ENCODE results near the gene EIF4G2.
A peak's percentile ranks its signal among the peaks of the same experiment; 100 is the strongest.

Gene EIF4G2

DNA sequence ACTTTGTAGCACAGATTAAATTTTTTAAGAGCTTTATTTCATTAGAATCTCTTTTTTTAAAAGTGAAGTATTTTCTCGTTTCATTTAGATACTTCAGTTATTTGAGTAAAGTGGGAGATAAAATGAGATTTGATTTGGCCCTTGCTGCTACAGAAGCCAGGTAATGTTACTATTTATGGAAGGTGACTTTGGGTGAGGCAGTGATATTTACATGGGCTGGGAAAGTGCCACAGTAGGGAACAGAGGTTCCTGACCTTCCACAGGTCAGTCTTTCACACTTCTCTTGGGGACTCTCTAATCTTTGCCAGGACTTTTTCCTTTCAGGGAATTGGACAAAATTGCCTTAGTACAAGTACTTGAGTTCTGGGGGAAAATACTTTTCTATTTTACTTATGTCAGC lies 37.3 kb downstream of the EIF4G2 start:
- DNase-seq (ENCODE audit: low read depth) = no peak

DNA sequence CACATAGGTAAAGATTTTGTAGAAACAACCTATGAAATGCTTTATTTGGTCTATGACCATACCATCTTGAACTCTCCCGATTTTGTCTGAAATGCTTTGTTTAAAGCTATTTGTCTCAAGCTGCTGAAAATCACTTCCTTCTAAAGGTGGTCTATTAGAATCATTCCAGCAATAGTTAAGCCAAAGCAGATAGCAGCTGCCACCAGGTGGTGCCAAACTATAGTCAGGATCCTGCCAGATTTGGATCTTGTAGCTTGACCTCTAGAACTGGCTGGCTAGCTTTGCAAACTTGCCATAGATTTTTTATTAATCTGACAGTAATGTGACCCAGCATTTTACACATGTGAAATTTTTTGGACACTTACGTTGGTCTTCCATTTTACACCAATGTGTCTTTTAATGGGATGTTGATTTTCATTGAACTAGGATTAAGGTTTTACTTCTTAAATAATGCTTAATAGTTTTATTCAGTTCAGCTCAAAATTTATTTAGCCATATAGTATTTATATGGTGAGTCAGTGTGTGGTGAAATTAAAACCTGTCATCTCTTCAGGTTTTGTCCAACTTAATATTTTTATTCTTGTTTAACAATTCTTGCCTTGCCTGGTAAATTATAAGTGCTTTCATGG lies 38.0 kb downstream of the EIF4G2 start:
- no peak for DNase-seq (ENCODE audit: low read depth)

DNA sequence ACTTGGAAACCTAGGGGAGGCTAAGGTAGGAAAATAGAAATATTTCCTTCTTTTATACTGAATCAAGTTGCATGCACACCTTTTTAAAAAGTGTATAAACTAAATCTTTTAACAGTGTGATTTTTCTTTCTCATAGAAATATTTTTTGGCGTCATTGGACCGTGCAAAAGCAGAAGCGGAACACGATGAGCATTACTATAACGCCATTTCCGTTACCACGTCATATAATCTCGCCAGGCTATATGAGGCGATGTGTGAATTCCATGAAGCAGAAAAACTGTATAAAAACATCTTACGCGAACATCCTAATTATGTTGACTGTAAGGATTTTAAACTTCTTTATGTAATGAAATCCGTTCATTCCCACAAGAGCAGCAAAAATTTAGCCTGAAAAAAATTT lies 44.3 kb downstream of the EIF4G2 start:
- DNase-seq (ENCODE audit: low read depth) = no peak

DNA sequence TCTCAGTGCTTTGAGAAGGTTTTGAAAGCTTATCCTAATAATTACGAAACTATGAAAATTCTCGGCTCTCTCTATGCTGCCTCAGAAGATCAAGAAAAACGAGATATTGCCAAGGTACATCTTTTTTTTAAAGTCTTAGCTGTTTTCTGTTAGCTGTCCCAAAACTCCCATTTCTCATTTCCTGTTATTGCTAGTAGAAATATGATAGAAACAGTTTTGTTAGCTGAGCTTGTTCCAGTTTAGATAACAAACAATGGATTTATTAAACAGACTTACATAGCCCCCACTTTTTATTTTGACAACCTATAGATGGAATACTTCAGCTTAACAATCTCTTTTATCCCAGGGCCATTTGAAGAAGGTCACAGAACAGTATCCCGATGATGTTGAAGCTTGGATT lies 45.0 kb downstream of the EIF4G2 start:
- DNase-seq (ENCODE audit: low read depth) = no peak

DNA sequence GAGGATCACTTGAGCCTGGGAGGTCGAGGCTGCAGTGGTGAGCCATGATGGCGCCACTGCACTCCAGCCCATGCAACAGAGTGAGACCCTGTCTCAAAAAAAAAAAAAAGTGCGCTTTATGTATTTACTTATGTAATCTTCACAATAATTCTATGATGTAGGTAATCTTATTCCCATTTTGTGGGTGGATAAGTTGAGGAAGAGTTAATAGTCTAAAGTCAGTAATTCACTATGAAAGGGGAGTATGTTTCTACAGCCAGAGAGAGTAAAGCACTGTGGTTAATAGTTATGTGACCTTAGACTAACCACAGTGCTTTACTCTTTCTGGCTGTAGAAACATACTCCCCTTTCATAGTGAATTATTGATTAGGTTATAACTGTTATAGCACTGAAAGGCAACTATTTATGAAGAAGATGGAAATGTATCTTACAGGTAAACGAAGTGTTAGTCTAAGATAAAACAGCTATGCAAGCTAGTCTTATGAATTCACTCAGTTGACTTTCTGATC lies 45.8 kb downstream of the EIF4G2 start:
- no peak for DNase-seq (ENCODE audit: low read depth)

DNA sequence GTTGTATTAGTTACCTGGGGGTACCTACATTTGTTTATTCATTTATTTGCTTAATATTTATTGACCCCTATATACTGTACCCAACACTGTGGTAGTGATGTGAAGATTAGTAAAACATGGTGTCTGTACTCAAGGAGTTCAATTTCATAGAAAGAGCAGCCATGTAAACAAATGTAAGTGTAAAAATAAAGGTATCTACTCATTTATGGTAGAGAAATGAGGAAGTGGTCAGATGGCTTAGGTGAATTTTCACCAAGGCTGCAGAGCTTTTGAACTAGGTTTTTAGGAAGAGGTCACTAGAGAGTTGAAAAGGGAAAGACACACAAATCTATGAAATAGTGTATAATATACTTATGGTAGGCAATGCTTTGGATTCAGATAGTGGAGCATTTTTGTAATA lies 46.5 kb downstream of the EIF4G2 start:
- no peak for DNase-seq (ENCODE audit: low read depth)

DNA sequence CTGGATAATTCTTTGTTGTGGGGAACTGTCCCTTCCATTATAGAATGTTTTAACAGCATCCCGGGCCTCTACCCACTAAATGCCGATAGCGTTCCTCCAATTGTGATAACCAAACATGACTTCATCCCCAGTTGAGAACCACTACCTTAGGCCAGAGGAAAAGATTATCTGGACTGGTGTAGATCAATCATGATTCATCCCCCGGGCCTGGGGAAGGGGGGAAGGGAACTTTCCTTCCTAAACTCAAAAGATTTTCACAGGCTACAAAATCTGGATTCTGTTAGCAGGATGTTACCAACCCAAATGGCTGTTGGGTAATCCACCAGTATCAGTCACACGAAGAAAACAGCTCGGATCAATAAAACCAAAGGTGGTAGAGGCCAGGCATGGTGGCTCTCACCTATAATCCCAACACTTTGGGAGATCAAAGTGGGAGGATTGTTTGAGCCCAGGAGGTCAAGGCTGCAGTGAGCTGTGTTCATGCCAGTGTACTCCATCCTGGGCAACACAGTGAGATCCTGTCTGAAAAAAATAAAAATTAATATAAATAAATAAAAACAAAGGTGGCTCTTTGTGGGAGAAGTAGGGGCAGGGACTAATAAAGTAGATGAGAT lies 47.5 kb downstream of the EIF4G2 start:
- DNase-seq (ENCODE audit: low read depth) = no peak

DNA sequence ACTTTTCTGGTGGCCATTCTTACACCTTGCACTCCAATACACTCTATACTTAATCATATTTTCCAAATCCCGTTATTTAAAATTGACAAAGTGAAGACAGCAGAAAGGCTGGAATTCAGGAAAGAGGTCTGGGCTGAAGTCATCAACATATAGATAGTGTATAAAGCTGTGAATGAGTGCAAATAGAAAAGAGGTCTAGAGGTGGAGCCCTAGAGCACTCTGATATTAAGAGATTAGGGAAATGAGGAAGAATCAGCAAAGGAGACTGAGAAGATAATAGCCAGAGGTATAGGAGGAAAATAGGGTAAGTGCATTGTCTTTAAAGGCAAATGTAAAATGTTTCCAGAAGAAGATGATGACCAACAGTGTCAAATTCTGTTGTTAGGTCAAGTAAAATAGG lies 49.8 kb downstream of the EIF4G2 start:
- no peak for DNase-seq (ENCODE audit: low read depth)

DNA sequence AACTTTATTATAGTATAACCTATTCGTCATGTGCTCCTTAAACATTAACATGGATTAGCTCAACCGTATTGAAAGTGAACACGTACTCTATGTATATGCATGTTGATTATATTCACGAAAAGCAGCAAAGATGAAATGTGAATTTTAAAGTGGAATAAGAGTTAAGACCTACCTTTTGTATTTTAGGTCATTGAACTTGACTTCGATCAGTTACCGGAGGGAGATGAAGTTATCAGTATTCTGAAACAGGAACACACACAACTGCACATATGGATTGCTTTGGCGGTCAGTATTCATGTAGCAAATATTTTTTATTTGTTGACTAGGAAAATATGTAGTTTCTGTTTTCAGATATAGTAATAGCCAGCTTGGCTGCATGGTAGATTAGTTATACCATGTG lies 56.2 kb downstream of the EIF4G2 start:
- no peak for DNase-seq (ENCODE audit: low read depth)

DNA sequence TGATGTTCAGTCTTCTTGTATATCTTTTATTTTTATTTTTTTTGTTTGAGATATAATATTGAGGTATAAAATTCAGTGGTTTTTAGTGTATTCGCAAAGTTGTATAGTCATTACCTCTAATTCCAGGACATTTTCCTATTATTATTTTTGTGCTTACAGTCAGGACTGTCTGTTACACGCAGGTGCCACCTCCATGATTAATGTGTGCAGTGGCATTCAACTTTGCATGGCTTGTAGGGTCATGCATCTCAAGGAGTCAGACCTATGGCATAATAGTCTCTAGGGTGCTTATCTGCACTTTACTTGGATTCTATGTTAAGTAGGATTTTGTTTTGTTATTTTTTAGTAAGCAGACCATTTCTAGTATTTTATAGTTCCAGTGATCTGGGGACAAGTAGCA lies 56.7 kb downstream of the EIF4G2 start:
- no peak for DNase-seq (ENCODE audit: low read depth)

DNA sequence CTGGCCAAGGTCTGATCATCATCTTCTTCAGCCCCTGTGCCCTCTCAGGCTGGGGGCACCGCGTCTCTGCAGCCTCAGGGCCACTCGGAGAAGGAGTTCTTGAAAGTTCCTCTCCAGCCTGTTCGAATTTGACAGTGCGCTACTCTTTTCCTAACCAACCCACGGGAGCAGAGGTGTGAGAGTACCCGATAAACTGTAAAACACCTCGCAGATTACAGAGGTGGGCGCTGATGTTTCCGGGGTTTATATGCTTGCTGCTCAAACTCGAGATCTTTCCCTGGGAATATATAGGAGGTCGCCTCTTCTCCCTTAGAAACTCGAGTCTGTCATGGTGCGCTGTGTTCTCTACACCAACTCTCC lies 57.2 kb downstream of the EIF4G2 start:
- DNase-seq (ENCODE audit: low read depth) = no peak

DNA sequence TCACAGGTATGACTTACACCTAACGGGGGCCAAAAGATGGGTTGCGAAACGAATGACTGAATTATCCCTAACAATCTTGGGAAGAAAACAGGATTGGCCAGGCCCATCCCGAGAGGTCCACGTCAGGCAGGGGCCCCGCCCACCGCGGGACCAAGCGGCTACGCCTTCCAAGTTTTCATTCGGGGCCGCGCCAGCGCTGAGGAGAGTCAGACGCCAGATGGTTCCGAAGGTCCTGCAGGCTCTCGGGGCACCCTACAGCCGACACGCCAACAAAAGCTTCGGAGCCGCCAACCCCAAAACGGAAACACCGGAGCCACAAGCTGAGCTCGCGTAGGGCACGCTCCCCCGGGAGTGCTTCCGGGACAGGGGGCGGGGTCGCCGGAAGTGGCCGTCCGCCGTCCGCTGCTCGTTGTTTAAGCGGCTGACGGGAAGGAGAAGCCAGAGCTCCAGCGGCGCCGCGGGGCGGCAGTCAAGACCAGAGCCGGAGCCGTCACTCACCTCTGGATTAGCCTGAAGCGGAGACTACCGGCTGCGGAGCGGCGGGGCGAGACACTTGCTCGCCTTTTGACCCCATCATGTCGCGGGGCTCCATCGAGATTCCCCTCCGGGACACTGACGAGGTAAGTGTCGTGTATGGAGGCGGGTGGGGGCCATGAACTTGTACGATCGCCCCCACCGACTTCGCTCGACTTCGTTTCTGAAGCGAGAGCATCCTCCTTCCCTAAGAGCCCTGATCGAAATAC lies 57.7 kb downstream of the EIF4G2 start, which contains the start of gene CTR9:
Gene CTR9, plus strand, starts transcription at position 409 of the 743 bp plus-strand sequence. Its CDS starts 167 bp downstream, at position 576.
- peak; percentile 89 for DNase-seq (ENCODE audit: low read depth)

DNA sequence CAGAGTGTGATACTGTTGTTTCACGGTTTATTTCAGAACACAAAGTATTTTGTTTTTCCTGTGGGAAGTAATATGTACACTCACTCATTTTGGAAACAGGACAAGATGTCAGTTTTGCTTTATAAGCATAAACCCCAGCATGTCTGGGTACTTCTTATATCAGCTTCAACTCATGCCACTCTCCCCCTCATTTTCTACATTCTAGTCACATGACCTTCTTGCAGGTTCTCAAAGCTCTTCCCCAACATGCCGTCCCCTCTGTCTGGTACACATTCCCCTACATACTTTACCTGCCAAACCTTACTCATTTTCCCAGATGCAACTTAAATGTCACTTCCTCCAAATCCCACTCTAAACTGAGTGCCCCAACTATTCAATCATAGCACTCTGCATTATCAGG lies 59.2 kb downstream of the EIF4G2 start:
- DNase-seq (ENCODE audit: low read depth) = no peak

DNA sequence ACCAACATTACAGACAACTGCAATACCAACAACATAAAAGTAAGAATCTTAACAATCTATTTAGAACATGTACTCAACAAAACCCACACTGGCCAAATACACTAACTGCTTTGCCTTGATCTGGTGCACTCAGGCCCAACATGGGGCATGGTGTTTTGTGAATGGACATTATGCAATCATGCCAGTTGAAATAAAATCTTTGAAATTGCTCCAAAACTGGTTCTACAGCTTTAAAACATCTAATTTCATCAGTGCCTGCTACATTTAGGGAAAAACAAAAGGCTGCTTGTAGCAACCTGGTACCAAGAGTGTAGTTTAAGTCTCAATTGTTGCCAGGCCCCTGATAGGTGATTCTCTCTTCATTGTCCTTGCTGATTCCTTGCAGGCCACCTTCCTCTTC lies 61.0 kb downstream of the EIF4G2 start:
- DNase-seq (ENCODE audit: low read depth) = no peak

All from activated T-helper 9 cell treated with anti-CD3 and anti-CD28 coated beads, Interleukin-2, amount 50 U/mL, for 16 hours (primary cell).